OCI-LY1 (cell line): ENCODE data around the gene GNG7.
"Not testable (repeated sequence)": the region's sequence is repeated elsewhere in the genome, so short reads cannot be mapped to it uniquely, and the experiment has no call there.

Experiments used
- H2AFZ ChIP-seq: fragments of 200-600 bp; sonication (generic), shearing (Covaris generic); 2 replicates; pipeline ENCODE4 v1.6.0; 2014; ENCODE audit warnings: antibody characterized with exemption, mild to moderate bottlenecking, low read length
- H3F3A ChIP-seq: fragments of 200-600 bp; sonication (generic), shearing (Covaris generic); 2 replicates; pipeline ENCODE4 v1.6.0; 2014; ENCODE audit warnings: mild to moderate bottlenecking, antibody characterized with exemption, low read length, moderate library complexity; ENCODE audit not compliant: insufficient read depth
- H3K27ac ChIP-seq: fragments of 200-600 bp; sonication (generic); 2 replicates; pipeline ENCODE4 v1.5.1; 2014; ENCODE audit warnings: low read length, mixed run types, mild to moderate bottlenecking, low read depth; ENCODE audit not compliant: poor library complexity, severe bottlenecking
- H3K27me3 ChIP-seq: fragments of 200-600 bp; sonication (generic); 2 replicates; pipeline ENCODE4 v1.6.0; 2014; ENCODE audit warnings: antibody characterized with exemption, mild to moderate bottlenecking, low read length, moderate library complexity; ENCODE audit not compliant: insufficient read depth
- H3K36me3 ChIP-seq: fragments of 200-600 bp; sonication (generic); 2 replicates; pipeline ENCODE4 v1.6.1; 2014; ENCODE audit warnings: mild to moderate bottlenecking, antibody characterized with exemption, low read length, moderate library complexity, mixed read lengths; ENCODE audit not compliant: insufficient read depth
- H3K4me1 ChIP-seq: fragments of 200-600 bp; sonication (generic); 2 replicates; pipeline ENCODE4 v1.5.1; 2014; ENCODE audit warnings: mild to moderate bottlenecking, low read length, moderate library complexity; ENCODE audit not compliant: insufficient read depth, severe bottlenecking
- H3K4me2 ChIP-seq: fragments of 200-600 bp; sonication (generic), shearing (Covaris generic); 2 replicates; pipeline ENCODE4 v1.6.1; 2014; ENCODE audit warnings: low read length
- H3K4me3 ChIP-seq: fragments of 200-600 bp; sonication (generic); 2 replicates; pipeline ENCODE4 v1.5.1; 2014; ENCODE audit warnings: low read length, low read depth, mild to moderate bottlenecking, mixed read lengths; ENCODE audit not compliant: poor library complexity, severe bottlenecking
- H3K79me2 ChIP-seq: fragments of 200-600 bp; shearing (Covaris generic); 2 replicates; pipeline ENCODE4 v1.6.1; 2016; ENCODE audit warnings: mixed run types, low read length, mixed read lengths; ENCODE audit not compliant: insufficient read depth
- H3K9ac ChIP-seq: fragments of 200-600 bp; sonication (generic), shearing (Covaris generic); 2 replicates; pipeline ENCODE4 v1.6.1; 2014; ENCODE audit warnings: mild to moderate bottlenecking, low read length, mixed read lengths
- H3K9me2 ChIP-seq: fragments of 200-600 bp; sonication (generic), shearing (Covaris generic); 2 replicates; pipeline ENCODE4 v1.6.1; 2014; ENCODE audit warnings: low read depth, mild to moderate bottlenecking, low read length, mixed read lengths
- H3K9me3 ChIP-seq: fragments of 200-600 bp; shearing (Covaris generic); 2 replicates; pipeline ENCODE4 v1.6.1; 2014; ENCODE audit warnings: low read length, mixed read lengths
- H4K20me1 ChIP-seq: fragments of 200-600 bp; sonication (generic), shearing (Covaris generic); 2 replicates; pipeline ENCODE4 v1.6.0; 2016; ENCODE audit warnings: mild to moderate bottlenecking, low read length; ENCODE audit not compliant: insufficient read depth
- EZH2 ChIP-seq: fragments of 200-600 bp; sonication (generic), shearing (Covaris generic); IDR thresholded peaks from 2 replicates; pipeline ENCODE4 v1.8.0; 2017; ENCODE audit warnings: borderline replicate concordance, mixed run types, mild to moderate bottlenecking, antibody characterized with exemption, low read length, moderate library complexity, mixed read lengths
- TF ChIP-seq, protein P1 (sequence below): fragments of 200-600 bp; sonication (generic), shearing (Covaris generic); IDR thresholded peaks from 2 replicates; pipeline ENCODE4 v1.5.1; 2017; ENCODE audit warnings: mild to moderate bottlenecking, antibody characterized with exemption, low read length, moderate library complexity, mixed read lengths

The GNG7 gene

DNA sequence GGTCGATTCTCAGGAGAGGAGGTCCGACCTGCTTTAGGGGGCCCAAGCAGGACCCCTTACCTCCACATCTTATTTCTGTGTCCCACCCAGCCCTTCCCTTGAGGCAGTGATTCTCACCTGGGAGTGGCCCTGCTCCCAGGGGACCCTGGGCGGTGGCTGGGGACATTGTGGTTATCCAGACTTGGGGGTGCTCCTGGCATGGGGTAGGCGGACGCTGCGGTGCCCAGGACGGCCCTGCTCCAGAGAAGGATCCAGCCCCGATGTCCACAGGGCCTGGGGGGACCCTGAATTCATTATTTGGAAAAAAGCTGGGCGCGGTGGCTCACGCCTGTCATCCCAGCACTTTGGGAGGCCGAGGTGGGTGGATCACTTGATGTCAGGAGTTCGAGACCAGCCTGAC is 142.1 kb downstream of the GNG7 start:
- Histone ChIP-seq H3K9ac (no peak overlapping the region), H2AFZ (no peak overlapping the region), H3K4me1 (no peaks in the 10 kb centered on the region), H3K4me2 (no peak overlapping the region), H3K27me3 (peaks cover 4% of the 10 kb centered on the region; the same call in 1 of the 2 replicates), H3F3A (no peaks in the 10 kb centered on the region), H3K27ac (no peak overlapping the region), H3K36me3 (no peaks in the 10 kb centered on the region), H3K4me3 (no peak overlapping the region), H3K9me3 (no peaks in the 10 kb centered on the region), H4K20me1 (no peaks in the 10 kb centered on the region), H3K79me2 (no peaks in the 10 kb centered on the region), H3K9me2 (no peaks in the 10 kb centered on the region)
- TF ChIP-seq, protein P1, sequence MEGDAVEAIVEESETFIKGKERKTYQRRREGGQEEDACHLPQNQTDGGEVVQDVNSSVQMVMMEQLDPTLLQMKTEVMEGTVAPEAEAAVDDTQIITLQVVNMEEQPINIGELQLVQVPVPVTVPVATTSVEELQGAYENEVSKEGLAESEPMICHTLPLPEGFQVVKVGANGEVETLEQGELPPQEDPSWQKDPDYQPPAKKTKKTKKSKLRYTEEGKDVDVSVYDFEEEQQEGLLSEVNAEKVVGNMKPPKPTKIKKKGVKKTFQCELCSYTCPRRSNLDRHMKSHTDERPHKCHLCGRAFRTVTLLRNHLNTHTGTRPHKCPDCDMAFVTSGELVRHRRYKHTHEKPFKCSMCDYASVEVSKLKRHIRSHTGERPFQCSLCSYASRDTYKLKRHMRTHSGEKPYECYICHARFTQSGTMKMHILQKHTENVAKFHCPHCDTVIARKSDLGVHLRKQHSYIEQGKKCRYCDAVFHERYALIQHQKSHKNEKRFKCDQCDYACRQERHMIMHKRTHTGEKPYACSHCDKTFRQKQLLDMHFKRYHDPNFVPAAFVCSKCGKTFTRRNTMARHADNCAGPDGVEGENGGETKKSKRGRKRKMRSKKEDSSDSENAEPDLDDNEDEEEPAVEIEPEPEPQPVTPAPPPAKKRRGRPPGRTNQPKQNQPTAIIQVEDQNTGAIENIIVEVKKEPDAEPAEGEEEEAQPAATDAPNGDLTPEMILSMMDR: no peak
- no peak for TF ChIP-seq EZH2

DNA sequence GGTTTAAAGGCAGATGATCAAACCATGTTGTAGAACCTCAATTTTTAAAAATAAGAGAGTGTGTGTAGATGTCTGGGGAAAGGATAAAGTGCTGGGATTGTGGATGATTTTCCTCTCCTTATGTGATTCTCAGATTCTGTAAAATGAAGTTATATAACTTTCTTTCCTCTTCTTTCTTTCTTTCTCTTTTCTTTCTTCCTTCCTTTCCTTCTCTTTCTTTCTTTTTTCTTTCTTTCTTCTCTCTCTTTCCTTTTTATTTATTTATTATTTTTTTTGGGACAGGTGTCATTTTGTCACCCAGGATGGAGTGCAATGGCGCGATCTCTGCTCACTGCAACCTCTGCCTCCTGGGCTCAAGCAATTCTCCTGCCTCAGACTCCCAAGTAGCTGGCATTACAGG is 144.0 kb downstream of the GNG7 start:
- H3K27ac ChIP-seq: no peak overlapping the region
- H3K9me2 ChIP-seq: no peaks in the 10 kb centered on the region
- H3K79me2 ChIP-seq: no peaks in the 10 kb centered on the region
- no peaks in the 10 kb centered on the region for H3K9me3 ChIP-seq
- H4K20me1 ChIP-seq: no peaks in the 10 kb centered on the region
- TF ChIP-seq EZH2: no peak
- TF ChIP-seq, protein P1: no peak
- H3K4me1 ChIP-seq: no peaks in the 10 kb centered on the region
- H3F3A ChIP-seq: peaks cover 1% of the 10 kb centered on the region; the same call in 1 of the 2 replicates
- H3K4me3 ChIP-seq: no peak overlapping the region
- H3K4me2 ChIP-seq: no peak overlapping the region
- H3K36me3 ChIP-seq: no peaks in the 10 kb centered on the region
- no peak overlapping the region for H3K9ac ChIP-seq
- peaks cover 4% of the 10 kb centered on the region; the same call in 1 of the 2 replicates for H3K27me3 ChIP-seq
- H2AFZ ChIP-seq: no peak overlapping the region

DNA sequence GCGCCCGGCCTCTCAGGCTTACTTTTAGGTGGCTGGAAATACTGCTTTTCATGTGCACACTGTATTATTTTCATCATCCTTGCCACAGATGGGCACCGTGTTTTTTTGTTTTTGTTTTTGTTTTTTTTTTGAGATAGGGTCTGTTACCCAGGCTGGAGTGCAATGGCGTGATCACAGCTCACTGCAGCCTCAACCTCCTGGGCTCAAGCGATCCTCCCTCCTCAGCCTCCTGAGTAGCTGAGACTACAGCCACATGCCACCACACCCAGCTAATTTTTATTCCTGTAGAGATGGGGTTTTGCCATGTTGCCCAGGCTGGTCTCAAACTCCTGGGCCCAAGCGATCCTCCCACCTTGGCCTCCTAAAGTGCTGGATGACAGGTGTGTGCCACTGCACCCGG is 144.4 kb downstream of the GNG7 start:
- not testable (repeated sequence) for H3K9me2 ChIP-seq, H3F3A ChIP-seq, H3K4me2 ChIP-seq, H3K4me1 ChIP-seq, H3K36me3 ChIP-seq, H3K27me3 ChIP-seq, H3K27ac ChIP-seq, H3K4me3 ChIP-seq, H3K9ac ChIP-seq, H3K79me2 ChIP-seq, H3K9me3 ChIP-seq, H4K20me1 ChIP-seq, H2AFZ ChIP-seq

DNA sequence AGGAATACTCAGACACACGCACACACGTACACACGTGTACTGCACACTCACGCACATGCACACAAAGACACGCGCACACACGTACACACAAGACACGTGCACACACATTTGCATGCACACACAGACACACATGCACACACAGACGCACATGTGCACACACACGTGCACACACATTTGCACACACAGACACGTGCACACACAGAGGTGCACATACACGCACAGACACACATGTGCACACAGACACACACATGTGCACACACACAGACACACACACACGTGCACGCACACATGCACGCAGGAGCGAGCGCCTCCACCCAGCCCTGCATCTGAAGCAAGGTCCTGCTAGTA is 145.4 kb downstream of the GNG7 start:
- Histone ChIP-seq H3K9me2 (no peaks in the 10 kb centered on the region), H3K79me2 (no peaks in the 10 kb centered on the region), H3K9ac (no peak overlapping the region), H3K27ac (no peak overlapping the region), H3K4me1 (peaks cover 4% of the 10 kb centered on the region), H3K27me3 (peaks cover 4% of the 10 kb centered on the region; the same call in 1 of the 2 replicates), H2AFZ (no peak overlapping the region), H3K9me3 (no peaks in the 10 kb centered on the region), H3K36me3 (no peaks in the 10 kb centered on the region), H3F3A (peaks cover 3% of the 10 kb centered on the region; the same call in 1 of the 2 replicates), H3K4me2 (no peak overlapping the region), H4K20me1 (no peaks in the 10 kb centered on the region), H3K4me3 (no peak overlapping the region)
- no peak for TF ChIP-seq EZH2
- TF ChIP-seq, protein P1: no peak
